ENCODE data around the gene STK40. TPM values are rescaled to one million over a fixed set of nuclear protein-coding genes. Genes with fewer than 3 reads are reported as not detected.

Gene STK40
- total RNA-seq, 1 experiment from 2014 or later = 26.2 TPM

DNA sequence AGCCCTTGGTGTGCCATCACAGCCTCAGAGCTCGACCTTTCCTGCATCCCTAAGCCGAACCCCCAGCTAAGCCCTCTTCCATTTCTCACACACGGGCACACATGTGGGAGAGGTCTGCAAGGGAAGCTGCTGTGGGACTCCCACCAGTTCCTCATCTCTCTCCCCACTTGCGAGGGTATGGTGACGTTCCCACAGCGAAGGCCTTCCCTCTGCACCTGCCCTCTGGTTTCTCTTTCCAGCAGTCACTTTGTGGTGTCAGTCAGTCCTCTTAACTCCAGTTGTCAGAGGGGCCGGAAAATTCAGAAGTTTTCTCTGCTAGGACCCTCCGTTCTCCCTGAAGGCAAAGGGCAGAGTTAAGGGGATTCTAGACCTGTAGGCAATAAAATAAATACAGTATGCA, 5.5 kb upstream of the STK40 start:
- no CpG with 5 or more reads among the region's 8 CpGs for WGBS (ENCODE audit: extremely low coverage, insufficient read length, low lambda C conversion rate)
- no peaks in the 10 kb centered on the region for H3K27me3 ChIP-seq (ENCODE audit: insufficient read depth, low read length)
- no peak overlapping the region for H2AFZ ChIP-seq (ENCODE audit: low read length)
- H4K20me1 ChIP-seq (ENCODE audit: control insufficient read depth, insufficient read depth, insufficient read length) = no peaks in the 10 kb centered on the region
- H3T11ph ChIP-seq (ENCODE audit: low read length) = no peak overlapping the region
- no peaks in the 10 kb centered on the region for H3K79me2 ChIP-seq (ENCODE audit: insufficient read depth, low read length)
- Mint-ChIP-seq H3K4me3 (no peak overlapping the region), H3K27me3 (ENCODE audit: low read depth) (no peaks in the 10 kb centered on the region), H3K27ac (peak overlapping the region in 2 of 3 experiments; percentile 27 to 37; a peak in 2 of 7 replicates), H3K4me1 (peaks cover 18 to 19% of the 10 kb centered on the region in 2 experiments), H3K36me3 (ENCODE audit: insufficient read depth in 1 of 3, low read depth in 3 of 3) (peaks cover 15 to 48% (median 32%) of the 10 kb centered on the region in 3 experiments; a peak in 6 of 7 replicates), H3K9me3 (no peaks in the 10 kb centered on the region)
- no peak overlapping the region for H2BK5ac ChIP-seq (ENCODE audit: insufficient read length, low read length)
- no peak overlapping the region for H3K4me2 ChIP-seq (ENCODE audit: insufficient read depth, insufficient read length, low read length)
- H3K23ac ChIP-seq (ENCODE audit: insufficient read length, low read depth, low read length) = no peak overlapping the region
- TF ChIP-seq, protein P1, sequence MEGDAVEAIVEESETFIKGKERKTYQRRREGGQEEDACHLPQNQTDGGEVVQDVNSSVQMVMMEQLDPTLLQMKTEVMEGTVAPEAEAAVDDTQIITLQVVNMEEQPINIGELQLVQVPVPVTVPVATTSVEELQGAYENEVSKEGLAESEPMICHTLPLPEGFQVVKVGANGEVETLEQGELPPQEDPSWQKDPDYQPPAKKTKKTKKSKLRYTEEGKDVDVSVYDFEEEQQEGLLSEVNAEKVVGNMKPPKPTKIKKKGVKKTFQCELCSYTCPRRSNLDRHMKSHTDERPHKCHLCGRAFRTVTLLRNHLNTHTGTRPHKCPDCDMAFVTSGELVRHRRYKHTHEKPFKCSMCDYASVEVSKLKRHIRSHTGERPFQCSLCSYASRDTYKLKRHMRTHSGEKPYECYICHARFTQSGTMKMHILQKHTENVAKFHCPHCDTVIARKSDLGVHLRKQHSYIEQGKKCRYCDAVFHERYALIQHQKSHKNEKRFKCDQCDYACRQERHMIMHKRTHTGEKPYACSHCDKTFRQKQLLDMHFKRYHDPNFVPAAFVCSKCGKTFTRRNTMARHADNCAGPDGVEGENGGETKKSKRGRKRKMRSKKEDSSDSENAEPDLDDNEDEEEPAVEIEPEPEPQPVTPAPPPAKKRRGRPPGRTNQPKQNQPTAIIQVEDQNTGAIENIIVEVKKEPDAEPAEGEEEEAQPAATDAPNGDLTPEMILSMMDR (conservative IDR thresholded peaks at IDR 0.05) = no peak
- H4K8ac ChIP-seq (replicated peaks; ENCODE audit: insufficient read length, low read depth, low read length) = no peak overlapping the region
- no peak overlapping the region for H3K14ac ChIP-seq (ENCODE audit: insufficient read depth, low read length)
- DNase-seq = no peak
- H2AK5ac ChIP-seq (ENCODE audit: insufficient read length, low read length) = no peak overlapping the region
- no peak overlapping the region for H3K27ac ChIP-seq (ENCODE audit: insufficient read length, low read depth, low read length)
- H2BK15ac ChIP-seq (ENCODE audit: low read depth, low read length) = no peak overlapping the region
- H3K23me2 ChIP-seq (ENCODE audit: insufficient read length, low read depth, low read length, poor library complexity, severe bottlenecking) = peaks cover 4% of the 10 kb centered on the region
- H2BK120ac ChIP-seq (ENCODE audit: low read depth, low read length, poor library complexity, severe bottlenecking) = no peak overlapping the region
- H3K9me3 ChIP-seq (ENCODE audit: control insufficient read depth, low read depth, low read length) = no peaks in the 10 kb centered on the region
- no peak overlapping the region for H3K9ac ChIP-seq (ENCODE audit: extremely low read depth, insufficient read length, low read length)
- no peak overlapping the region for H3K18ac ChIP-seq (ENCODE audit: insufficient read length, low read depth, low read length)
- H3K4me1 ChIP-seq (ENCODE audit: insufficient read depth, low read length) = peaks cover 2% of the 10 kb centered on the region; the same call in 1 of the 2 replicates
- no peak overlapping the region for H3K56ac ChIP-seq (ENCODE audit: insufficient read length, low read depth, low read length)
- H2BK20ac ChIP-seq (ENCODE audit: low read depth, low read length, poor library complexity, severe bottlenecking) = no peak overlapping the region
- no peak overlapping the region for H4K5ac ChIP-seq (ENCODE audit: insufficient read length, low read depth, low read length)
- H3K4ac ChIP-seq (ENCODE audit: low read depth, low read length) = no peak overlapping the region
- no peak overlapping the region for H4K91ac ChIP-seq (ENCODE audit: insufficient read length, low read depth, low read length)
- H3K79me1 ChIP-seq (ENCODE audit: insufficient read depth, low read depth, low read length, poor library complexity, severe bottlenecking) = peaks cover under 1% of the 10 kb centered on the region
- H2BK12ac ChIP-seq (ENCODE audit: insufficient read length, low read depth, low read length) = no peak overlapping the region

All from H9 (cell line).